Body of pancreas (tissue), 4 donors: Measurements from ENCODE around the gene HMGB4.

ENCODE experiments used
- CTCF ChIP-seq, 7 experiments: fragments of 450-650 bp in 4 of 7; fragments of 200-600 bp in 3 of 7; sonication (generic) in 3 of 7; IDR thresholded peaks; one replicate each; pipeline ENCODE4 v1.5.1; 2016 to 2019; ENCODE audit warnings: antibody characterized with exemption in 7 of 7
- POLR2A ChIP-seq, 3 donors: fragments of 450-650 bp; IDR thresholded peaks; one replicate each; pipeline ENCODE4 v1.6.1; 2016; ENCODE audit warnings: antibody characterized with exemption in 3 of 3, mild to moderate bottlenecking in 2 of 3

DNA sequence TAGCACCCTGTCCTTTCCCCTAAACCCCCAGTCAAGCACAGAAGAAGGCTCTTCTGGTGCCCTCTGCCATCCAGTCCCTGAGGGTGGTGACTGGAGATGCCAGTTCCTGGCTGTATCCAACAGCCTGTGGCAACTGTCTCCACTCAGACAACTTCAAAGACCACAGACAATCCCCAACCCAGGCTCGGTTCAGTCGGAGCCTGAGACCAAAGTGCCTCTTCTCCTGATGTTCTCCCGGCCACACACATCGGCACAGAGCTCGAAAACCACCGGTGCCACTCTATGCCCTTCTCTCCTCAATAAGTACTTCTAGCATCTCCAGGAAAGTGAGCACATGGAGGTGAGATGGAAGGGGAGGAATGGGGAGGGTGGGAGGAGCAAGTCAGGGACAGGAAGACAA lies 39.6 kb upstream of the HMGB4 start:
- no peak for TF ChIP-seq POLR2A (IDR thresholded peaks at IDR 0.05)
- TF ChIP-seq CTCF (IDR thresholded peaks at IDR 0.05), result no peak
